Trophoblast cell (in vitro differentiated cells and primary cell): ENCODE data around the gene PRC1.

Experiments
- DNase-seq, 2 donors: peaks; one replicate each; pipeline ENCODE4 v3.0.0-alpha.2; 2016
- H2AFZ ChIP-seq: 2 replicates; pipeline ENCODE4 v1.6.1; 2013; ENCODE audit warnings: low read length, moderate library complexity, mild to moderate bottlenecking; ENCODE audit not compliant: insufficient read depth, poor library complexity
- H2AK5ac ChIP-seq: 2 replicates; pipeline ENCODE4 v1.6.1; 2013; ENCODE audit warnings: mild to moderate bottlenecking, low read length
- H2BK120ac ChIP-seq: 2 replicates; pipeline ENCODE4 v1.6.1; 2013; ENCODE audit warnings: low read length, mild to moderate bottlenecking, moderate library complexity; ENCODE audit not compliant: insufficient read depth, poor library complexity
- H2BK12ac ChIP-seq: 2 replicates; pipeline ENCODE4 v1.6.1; 2013; ENCODE audit warnings: mild to moderate bottlenecking, low read length, moderate library complexity
- H2BK5ac ChIP-seq: 2 replicates; pipeline ENCODE4 v1.6.1; 2013; ENCODE audit warnings: low read length, low read depth, moderate library complexity, mild to moderate bottlenecking; ENCODE audit not compliant: poor library complexity
- H3K14ac ChIP-seq: 2 replicates; pipeline ENCODE4 v1.6.1; 2013; ENCODE audit warnings: mild to moderate bottlenecking, low read length
- H3K18ac ChIP-seq: 2 replicates; pipeline ENCODE4 v1.6.1; 2013; ENCODE audit warnings: mild to moderate bottlenecking, low read length
- H3K23ac ChIP-seq: 2 replicates; pipeline ENCODE4 v1.6.1; 2013; ENCODE audit warnings: low read length
- H3K27ac ChIP-seq: 2 replicates; pipeline ENCODE4 v1.5.1; 2013; ENCODE audit warnings: low read depth, mild to moderate bottlenecking, inconsistent platforms, low read length, moderate library complexity
- H3K27me3 ChIP-seq: 2 replicates; pipeline ENCODE4 v1.6.1; 2013; ENCODE audit warnings: inconsistent platforms, mild to moderate bottlenecking, low read length, moderate library complexity; ENCODE audit not compliant: insufficient read depth
- H3K36me3 ChIP-seq, 2 experiments: 1 replicate in 1 of 2; 2 replicates in 1 of 2; pipeline ENCODE4 v1.6.1; 2013; ENCODE audit warnings: low read length in 2 of 2, mild to moderate bottlenecking in 2 of 2, moderate library complexity in 1 of 2; ENCODE audit not compliant: insufficient read depth in 2 of 2, control insufficient read depth in 1 of 2
- H3K4ac ChIP-seq: 2 replicates; pipeline ENCODE4 v1.6.1; 2013; ENCODE audit warnings: low read depth, mild to moderate bottlenecking, low read length, moderate library complexity
- H3K4me1 ChIP-seq, 2 experiments: 1 replicate in 1 of 2; 2 replicates in 1 of 2; pipeline ENCODE4 v1.6.1; 2013; ENCODE audit warnings: low read length in 2 of 2, mild to moderate bottlenecking in 2 of 2, moderate library complexity in 1 of 2; ENCODE audit not compliant: insufficient read depth in 2 of 2, control insufficient read depth in 1 of 2
- H3K4me2 ChIP-seq: 2 replicates; pipeline ENCODE4 v1.6.1; 2013; ENCODE audit warnings: inconsistent platforms, mild to moderate bottlenecking, low read length, moderate library complexity
- H3K4me3 ChIP-seq: 2 replicates; pipeline ENCODE4 v1.5.1; 2013; ENCODE audit warnings: mild to moderate bottlenecking, low read depth, low read length, inconsistent platforms
- H3K79me1 ChIP-seq: one replicate; pipeline ENCODE4 v1.6.1; 2013; ENCODE audit warnings: low read length
- H3K79me2 ChIP-seq: 2 replicates; pipeline ENCODE4 v1.6.1; 2013; ENCODE audit warnings: low read length, mild to moderate bottlenecking; ENCODE audit not compliant: control insufficient read depth, insufficient read depth, poor library complexity
- H3K9ac ChIP-seq: 2 replicates; pipeline ENCODE4 v1.6.1; 2013; ENCODE audit warnings: mild to moderate bottlenecking, low read length
- H3K9me3 ChIP-seq: 2 replicates; pipeline ENCODE4 v1.6.1; 2013; ENCODE audit warnings: low read depth, mild to moderate bottlenecking, control low read depth, inconsistent platforms, low read length; ENCODE audit not compliant: insufficient read depth
- H4K12ac ChIP-seq: 2 replicates; pipeline ENCODE4 v1.6.1; 2013; ENCODE audit warnings: low read depth, mild to moderate bottlenecking, low read length, moderate library complexity
- H4K8ac ChIP-seq: 2 replicates; pipeline ENCODE4 v1.6.1; 2013; ENCODE audit warnings: low read depth, mild to moderate bottlenecking, low read length, moderate library complexity
- H4K91ac ChIP-seq: one replicate; pipeline ENCODE4 v1.6.1; 2013; ENCODE audit warnings: low read depth, mild to moderate bottlenecking, low read length, moderate library complexity
- WGBS: extraction: QIAGEN DNeasy Blood & Tissue Kit; methylation state at CpG from one replicate; pipeline ENCODE4 v1.1.7; 2013; ENCODE audit warnings: missing lambda C conversion rate; ENCODE audit not compliant: insufficient read length, insufficient coverage; ENCODE audit errors: extremely low coverage; 5-methylcytosine and 5-hydroxymethylcytosine counted together

The PRC1 gene

DNA sequence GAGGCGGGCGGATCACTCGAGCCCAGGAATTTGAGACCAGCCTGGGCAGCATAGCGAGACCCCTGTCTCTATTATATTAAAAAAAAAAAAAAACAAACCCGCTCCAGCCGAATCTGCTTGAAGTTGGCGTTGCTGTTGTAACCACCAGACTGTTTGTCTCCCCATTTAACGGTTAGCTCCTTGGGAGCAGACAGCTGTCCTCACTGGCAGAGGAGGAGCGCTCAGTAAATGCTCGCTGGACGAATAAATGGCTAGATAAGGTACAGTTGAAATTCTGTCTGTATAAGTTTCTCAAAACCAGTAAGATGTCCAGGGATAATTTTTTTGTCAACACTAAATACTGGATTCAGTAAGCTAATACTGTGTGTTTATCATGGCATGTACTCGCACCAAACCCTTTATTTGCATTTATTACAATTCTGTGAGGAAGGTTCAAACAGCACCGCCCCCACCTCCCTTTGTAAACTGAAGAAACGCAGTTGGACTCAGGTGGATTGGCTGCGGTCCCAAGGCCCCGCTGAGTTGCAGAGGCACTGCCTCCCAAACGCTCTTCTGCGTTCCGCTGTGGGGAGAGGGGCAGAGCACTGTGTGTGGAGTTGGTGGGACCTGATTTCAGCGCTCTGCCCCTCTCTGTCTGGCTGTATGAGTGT, 38.6 kb downstream of the PRC1 start:
- Histone ChIP-seq H3K36me3 (peaks cover 22 to 41% of the 10 kb centered on the region in 2 experiments), H3K18ac (no peak overlapping the region), H2AFZ (no peak overlapping the region), H3K4me1 (peaks cover 8 to 9% of the 10 kb centered on the region in 2 experiments), H4K8ac (no peak overlapping the region), H3K23ac (no peak overlapping the region), H3K79me1 (peaks cover 7% of the 10 kb centered on the region), H2BK120ac (no peak overlapping the region), H3K27ac (no peak overlapping the region), H3K4me3 (no peak overlapping the region), H3K9me3 (peaks cover 2% of the 10 kb centered on the region), H3K4ac (no peak overlapping the region), H4K91ac (peak overlapping the region; percentile 15), H2AK5ac (no peak overlapping the region), H3K79me2 (peaks cover 5% of the 10 kb centered on the region), H4K12ac (no peak overlapping the region), H3K27me3 (no peaks in the 10 kb centered on the region), H3K9ac (no peak overlapping the region), H2BK5ac (no peak overlapping the region), H3K14ac (no peak overlapping the region), H2BK12ac (no peak overlapping the region), H3K4me2 (peak overlapping the region; percentile 95)
- no CpG with 5 or more reads among the region's 20 CpGs for WGBS
- no peak for DNase-seq

DNA sequence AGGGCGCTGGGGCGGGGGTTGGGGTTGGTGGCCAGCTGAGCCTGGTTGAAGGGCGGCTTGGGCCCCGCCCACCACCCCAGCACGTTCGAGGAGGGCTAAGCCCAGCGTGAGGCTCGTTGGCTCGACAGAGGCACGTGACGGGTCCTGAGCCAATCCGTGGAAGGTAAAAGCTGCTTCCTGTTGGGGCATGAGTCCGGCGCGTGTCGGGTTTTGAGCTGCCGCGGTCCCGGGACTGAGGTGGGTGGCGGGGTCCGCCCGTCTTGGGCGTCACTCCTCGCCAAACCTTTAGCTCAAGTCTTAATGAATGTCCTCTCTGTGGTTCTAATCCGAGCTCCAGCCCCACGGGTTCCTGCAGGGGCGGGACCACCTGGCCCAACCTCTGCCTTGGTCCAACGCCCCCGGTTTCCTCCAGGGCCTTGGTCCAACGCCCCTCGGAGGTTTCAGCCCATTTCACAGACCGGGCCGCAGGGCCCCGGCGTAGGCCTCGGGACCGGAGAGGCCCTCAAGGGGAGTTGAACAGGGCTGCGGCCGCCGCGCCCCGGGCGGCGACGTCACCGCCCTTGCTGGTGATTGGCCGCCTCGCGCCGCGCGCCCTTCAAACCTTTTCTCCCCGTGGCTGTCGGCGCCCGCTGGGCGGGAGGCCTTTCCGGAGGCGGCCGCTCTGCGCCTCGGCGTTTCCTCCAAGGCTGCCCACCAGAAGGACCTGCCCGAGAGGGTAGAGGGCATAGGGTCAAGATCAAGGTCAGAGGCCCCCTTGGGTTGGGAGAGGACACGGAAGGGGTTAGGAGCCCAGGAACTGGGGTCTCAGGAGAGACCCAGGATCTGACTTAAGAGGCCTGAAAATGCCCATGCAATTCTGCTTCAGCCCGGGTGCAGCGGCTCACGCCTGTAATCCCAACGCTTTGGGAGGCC, 39.4 kb downstream of the PRC1 start, which contains the start of gene RCCD1:
Gene RCCD1, plus strand, starts transcription at position 173 of the 912 bp plus-strand sequence. CDS start 1,851 bp downstream, outside the sequence.
- Histone ChIP-seq H2BK120ac (peak within 1 kb of the TSS; percentile 92), H4K12ac (peak within 1 kb of the TSS; percentile 97), H3K14ac (peak within 1 kb of the TSS; percentile 87), H4K8ac (peak within 1 kb of the TSS; percentile 98), H3K27me3 (no peaks in the 10 kb centered on the region), H3K4me2 (peak within 1 kb of the TSS; percentile 95), H2AK5ac (peak within 1 kb of the TSS; percentile 42), H3K79me2 (peaks cover 5% of the 10 kb centered on the region), H3K27ac (peak within 1 kb of the TSS; percentile 90), H3K4me3 (peak within 1 kb of the TSS; percentile 80), H2BK5ac (peak within 1 kb of the TSS; percentile 89), H3K4me1 (peaks cover 8 to 9% of the 10 kb centered on the region in 2 experiments), H3K23ac (no peak within 1 kb of the TSS), H4K91ac (peak within 1 kb of the TSS; percentile 98), H3K4ac (peak within 1 kb of the TSS; percentile 85), H2AFZ (peak within 1 kb of the TSS; percentile 94), H3K18ac (peak within 1 kb of the TSS; percentile 93), H3K9me3 (peaks cover 1% of the 10 kb centered on the region), H3K36me3 (peaks cover 28 to 46% of the 10 kb centered on the region in 2 experiments), H3K79me1 (peaks cover 7% of the 10 kb centered on the region), H2BK12ac (peak within 1 kb of the TSS; percentile 41), H3K9ac (peak within 1 kb of the TSS; percentile 93)
- no CpG with 5 or more reads among the region's 69 CpGs for WGBS
- DNase-seq, result peak; percentile 96 to 97

DNA sequence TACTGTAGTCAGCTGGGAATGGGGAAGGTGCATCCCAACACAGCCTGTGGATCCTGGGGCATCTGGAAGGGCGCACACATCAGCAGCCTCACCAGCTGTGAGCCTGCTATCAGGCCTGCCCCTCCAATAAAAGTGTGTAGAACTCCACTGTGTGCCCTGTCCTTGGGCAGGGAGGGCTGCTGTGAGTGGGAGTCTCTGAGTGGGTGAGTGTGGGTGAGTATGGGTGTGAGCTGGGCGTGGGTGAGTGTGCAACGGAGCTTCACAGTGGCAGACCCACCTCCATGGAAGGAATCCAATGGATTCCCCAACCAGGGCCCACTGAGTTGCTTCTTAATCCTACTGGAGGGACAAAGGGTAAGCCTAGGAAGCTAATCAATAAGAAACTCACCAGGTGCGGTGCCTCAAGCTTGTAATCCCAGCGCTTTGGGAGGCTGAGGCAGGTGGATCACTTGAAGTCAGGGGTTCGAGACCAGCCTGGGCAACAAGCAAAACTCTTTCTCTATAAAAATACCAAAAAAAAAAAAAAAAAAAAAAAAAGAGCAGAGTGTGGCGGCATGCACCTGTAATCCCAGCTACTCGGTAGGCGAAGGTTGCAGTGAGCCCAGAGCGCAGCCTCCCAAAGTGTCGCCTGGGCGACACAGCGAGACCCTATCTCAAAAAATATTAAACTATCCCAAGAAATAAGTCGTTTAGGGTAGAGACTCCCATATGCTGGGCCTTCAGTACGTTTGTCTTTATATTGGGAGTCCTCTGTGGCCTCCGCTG, 40.2 kb downstream of the PRC1 start:
- Histone ChIP-seq H3K4me3 (no peak overlapping the region), H3K27me3 (no peaks in the 10 kb centered on the region), H3K23ac (no peak overlapping the region), H3K79me2 (peaks cover 5% of the 10 kb centered on the region), H3K4ac (no peak overlapping the region), H4K91ac (no peak overlapping the region), H2BK5ac (no peak overlapping the region), H4K12ac (no peak overlapping the region), H3K27ac (no peak overlapping the region), H3K9ac (no peak overlapping the region), H3K4me1 (peaks cover 8 to 9% of the 10 kb centered on the region in 2 experiments), H3K79me1 (peaks cover 7% of the 10 kb centered on the region), H3K14ac (no peak overlapping the region), H3K4me2 (peak overlapping the region; percentile 95), H2AK5ac (no peak overlapping the region), H3K18ac (no peak overlapping the region), H2BK120ac (no peak overlapping the region), H4K8ac (peak overlapping the region; percentile 20), H2BK12ac (no peak overlapping the region), H2AFZ (no peak overlapping the region), H3K9me3 (no peaks in the 10 kb centered on the region), H3K36me3 (peaks cover 35 to 51% of the 10 kb centered on the region in 2 experiments)
- no peak for DNase-seq
- no CpG with 5 or more reads among the region's 16 CpGs for WGBS
